Chondrocyte (in vitro differentiated cells): ENCODE measurements around the gene ZNF804A. TPM values are rescaled to one million over a fixed set of nuclear protein-coding genes. Genes with fewer than 3 reads are reported as not detected.
A peak's percentile ranks its signal among the peaks of the same experiment; 100 is the strongest.

ENCODE experiments used
- DNase-seq: peaks from one replicate; pipeline ENCODE4 v3.0.0; 2021; ENCODE audit warnings: mixed read lengths, low spot score
- H3K27ac Mint-ChIP-seq: one replicate; pipeline ENCODE4 v1.8.0; 2021; ENCODE audit warnings: mild to moderate bottlenecking, moderate library complexity, mixed read lengths; ENCODE audit not compliant: unreplicated experiment
- H3K27me3 Mint-ChIP-seq: 2 replicates; pipeline ENCODE4 v1.8.0; 2021; ENCODE audit warnings: low read depth, mixed read lengths
- H3K36me3 Mint-ChIP-seq: 2 replicates; pipeline ENCODE4 v1.8.0; 2021; ENCODE audit warnings: low read depth, mixed read lengths
- H3K4me1 Mint-ChIP-seq: 2 replicates; pipeline ENCODE4 v1.8.0; 2021; ENCODE audit warnings: low read depth, mild to moderate bottlenecking, mixed read lengths
- H3K4me3 Mint-ChIP-seq: one replicate; pipeline ENCODE4 v1.8.0; 2021; ENCODE audit warnings: mild to moderate bottlenecking, moderate library complexity, mixed read lengths; ENCODE audit not compliant: unreplicated experiment
- H3K9me3 Mint-ChIP-seq: 2 replicates; pipeline ENCODE4 v1.8.0; 2021; ENCODE audit warnings: low read depth, mixed read lengths
- CTCF ChIP-seq: fragments of 200-600 bp; sonication (generic); IDR thresholded peaks from 2 replicates; pipeline ENCODE4 v1.5.0; 2021; ENCODE audit warnings: antibody characterized with exemption, mild to moderate bottlenecking, moderate library complexity
- total RNA-seq: library from RNA; stranded (reverse); gene quantifications from 3 replicates; pipeline ENCODE4 v1.2.1, GENCODE V29; 2021

Gene ZNF804A
- total RNA-seq, 1 donor from 2014 or later = not detected

GRCh38 chr2:184646177-184646576 lies 47.8 kb downstream of the ZNF804A start:
- Mint-ChIP-seq H3K36me3 (no peaks in the 10 kb centered on the region), H3K4me3 (no peak overlapping the region), H3K9me3 (peaks cover 22% of the 10 kb centered on the region), H3K4me1 (no peaks in the 10 kb centered on the region), H3K27ac (no peak overlapping the region), H3K27me3 (peaks cover 4% of the 10 kb centered on the region)
- no peak for DNase-seq
- no peak for TF ChIP-seq CTCF

GRCh38 chr2:184646593-184646992 lies 48.3 kb downstream of the ZNF804A start:
- no peak overlapping the region for H3K27ac Mint-ChIP-seq
- no peak for TF ChIP-seq CTCF
- DNase-seq = no peak
- peaks cover 4% of the 10 kb centered on the region for H3K27me3 Mint-ChIP-seq
- H3K36me3 Mint-ChIP-seq = no peaks in the 10 kb centered on the region
- no peak overlapping the region for H3K4me3 Mint-ChIP-seq
- H3K4me1 Mint-ChIP-seq = no peaks in the 10 kb centered on the region
- H3K9me3 Mint-ChIP-seq = peaks cover 22% of the 10 kb centered on the region

- no peak for DNase-seq
- H3K27ac Mint-ChIP-seq = no peak overlapping the region
- no peak overlapping the region for H3K4me3 Mint-ChIP-seq
- H3K27me3 Mint-ChIP-seq = peaks cover 6% of the 10 kb centered on the region
- H3K36me3 Mint-ChIP-seq = no peaks in the 10 kb centered on the region
- no peaks in the 10 kb centered on the region for H3K4me1 Mint-ChIP-seq
- TF ChIP-seq CTCF = no peak
- peaks cover 3% of the 10 kb centered on the region for H3K9me3 Mint-ChIP-seq
These were observed 56.6 kb downstream of the ZNF804A start for GRCh38 chr2:184654945-184655344.

GRCh38 chr2:184677171-184677570 lies 78.8 kb downstream of the ZNF804A start:
- Mint-ChIP-seq H3K27ac (no peak overlapping the region), H3K4me1 (no peaks in the 10 kb centered on the region), H3K4me3 (no peak overlapping the region), H3K36me3 (no peaks in the 10 kb centered on the region), H3K9me3 (no peaks in the 10 kb centered on the region), H3K27me3 (peaks cover 5% of the 10 kb centered on the region)
- DNase-seq = no peak
- TF ChIP-seq CTCF = no peak

GRCh38 chr2:184679219-184680018 lies 81.1 kb downstream of the ZNF804A start:
- H3K9me3 Mint-ChIP-seq = no peaks in the 10 kb centered on the region
- peaks cover under 1% of the 10 kb centered on the region for H3K27me3 Mint-ChIP-seq
- peak; percentile 40 for DNase-seq
- no peaks in the 10 kb centered on the region for H3K4me1 Mint-ChIP-seq
- H3K4me3 Mint-ChIP-seq = no peak overlapping the region
- TF ChIP-seq CTCF = no peak
- no peaks in the 10 kb centered on the region for H3K36me3 Mint-ChIP-seq
- no peak overlapping the region for H3K27ac Mint-ChIP-seq
